GM23248 (cell line): ENCODE data around the gene LAMB1. TPM values are rescaled to one million over a fixed set of nuclear protein-coding genes. Genes with fewer than 3 reads are reported as not detected.

Experiments
- DNase-seq: peaks from one replicate; pipeline ENCODE4 v3.0.0-alpha.2; 2015
- H2AFZ ChIP-seq: fragments of 200-600 bp; sonication (generic); 2 replicates; pipeline ENCODE4 v1.6.1; 2016; ENCODE audit warnings: antibody characterized with exemption
- H3F3A ChIP-seq: fragments of 200-600 bp; sonication (generic); 2 replicates; pipeline ENCODE4 v1.6.1; 2016; ENCODE audit warnings: mild to moderate bottlenecking, antibody characterized with exemption, mixed run types; ENCODE audit not compliant: insufficient read depth
- H3K27ac ChIP-seq: fragments of 200-600 bp; sonication (generic); 2 replicates; pipeline ENCODE4 v1.5.1; 2016; ENCODE audit warnings: mild to moderate bottlenecking
- H3K27me3 ChIP-seq: fragments of 200-600 bp; sonication (generic); replicated peaks from 2 replicates; pipeline ENCODE4 v1.6.1; 2016; ENCODE audit warnings: mild to moderate bottlenecking; ENCODE audit not compliant: insufficient read depth
- H3K36me3 ChIP-seq: fragments of 200-600 bp; sonication (generic); 2 replicates; pipeline ENCODE4 v1.6.1; 2016; ENCODE audit warnings: low read depth, mild to moderate bottlenecking
- H3K4me1 ChIP-seq: fragments of 200-600 bp; sonication (generic); 2 replicates; pipeline ENCODE4 v1.6.1; 2016; ENCODE audit warnings: mild to moderate bottlenecking; ENCODE audit not compliant: insufficient read depth
- H3K4me2 ChIP-seq: fragments of 200-600 bp; sonication (generic); one replicate; pipeline ENCODE4 v1.6.1; 2016; ENCODE audit warnings: mild to moderate bottlenecking; ENCODE audit not compliant: unreplicated experiment
- H3K4me3 ChIP-seq: fragments of 200-600 bp; sonication (generic); 2 replicates; pipeline ENCODE4 v1.5.1; 2016; ENCODE audit warnings: mild to moderate bottlenecking
- H3K79me2 ChIP-seq: fragments of 200-600 bp; sonication (generic); 2 replicates; pipeline ENCODE4 v1.6.1; 2016; ENCODE audit warnings: mild to moderate bottlenecking; ENCODE audit not compliant: insufficient read depth
- H3K9ac ChIP-seq: fragments of 200-600 bp; sonication (generic); 2 replicates; pipeline ENCODE4 v1.6.1; 2016; ENCODE audit warnings: mild to moderate bottlenecking
- H3K9me2 ChIP-seq: fragments of 200-600 bp; sonication (generic); 2 replicates; pipeline ENCODE4 v1.6.1; 2016; ENCODE audit warnings: mixed run types, mild to moderate bottlenecking, moderate library complexity; ENCODE audit not compliant: insufficient read depth
- H3K9me3 ChIP-seq: fragments of 200-600 bp; sonication (generic); one replicate; pipeline ENCODE4 v1.6.1; 2017; ENCODE audit warnings: low read depth
- H4K20me1 ChIP-seq: fragments of 200-600 bp; sonication (generic); 2 replicates; pipeline ENCODE4 v1.6.0; 2016; ENCODE audit not compliant: insufficient read depth
- EZH2 ChIP-seq: fragments of 200-600 bp; sonication (generic); IDR thresholded peaks from 2 replicates; pipeline ENCODE4 v1.6.1; 2018; ENCODE audit warnings: antibody characterized with exemption, mild to moderate bottlenecking; ENCODE audit not compliant: insufficient read depth, poor library complexity, severe bottlenecking
- EZH2phosphoT487 ChIP-seq: fragments of 200-600 bp; sonication (generic); IDR thresholded peaks from 2 replicates; pipeline ENCODE4 v1.6.1; 2018; ENCODE audit warnings: antibody characterized with exemption, moderate library complexity, mild to moderate bottlenecking, low read depth; ENCODE audit not compliant: insufficient read depth
- WGBS, 2 experiments: methylation state at CpG; one replicate each; pipeline ENCODE4 v1.1.6; 2015 to 2017; ENCODE audit warnings: low lambda C conversion rate in 2 of 2, low coverage in 1 of 2; ENCODE audit errors: missing lambda C conversion rate in 2 of 2; 5-methylcytosine and 5-hydroxymethylcytosine counted together
- in situ Hi-C: fragments of 300-500 bp; cut with MboI; formaldehyde crosslinking; loops from 2 replicates; pipeline ENCODE4 v1.15.0; 2020
- polyA plus RNA-seq: library from polyadenylated mRNA; unstranded; fragments of >200 nt; fragmentation: Nextera tagmentation; extraction: Ambion mirVana; gene quantifications from 2 replicates; pipeline ENCODE4 v1.2.1, GENCODE V29; 2016
- total RNA-seq: library from RNA; depleted of rRNA; stranded (reverse); fragments of >200 nt; shearing (Covaris generic); gene quantifications from 2 replicates; pipeline ENCODE4 v1.2.3, GENCODE V29; 2014

Gene LAMB1
- total and polyA plus RNA-seq, 2 experiments from 2014 or later = 108 to 135 TPM

GRCh38 chr7:108008827-108009226 is 5.9 kb upstream of the LAMB1 start:
- Histone ChIP-seq H2AFZ (no peak overlapping the region), H3K27ac (no peak overlapping the region), H3K9ac (no peak overlapping the region), H4K20me1 (no peaks in the 10 kb centered on the region), H3K4me3 (no peak overlapping the region), H3K9me2 (no peaks in the 10 kb centered on the region), H3K27me3 (no peaks in the 10 kb centered on the region), H3K4me1 (0 out of 2 replicates have a peak, but pooled peaks cover 4% of the 10 kb centered on the region), H3K36me3 (no peaks in the 10 kb centered on the region), H3K4me2 (no peak overlapping the region), H3K9me3 (no peaks in the 10 kb centered on the region), H3F3A (peaks cover 10% of the 10 kb centered on the region; the same call in 1 of the 2 replicates), H3K79me2 (no peaks in the 10 kb centered on the region)
- no peak for TF ChIP-seq EZH2phosphoT487
- no peak for DNase-seq
- in situ Hi-C loops = no loop called here

- in situ Hi-C loops = no loop called here
These were observed 5.3 kb upstream of the LAMB1 start for GRCh38 chr7:108008240-108008639.

GRCh38 chr7:108007762-108008161 is 4.8 kb upstream of the LAMB1 start:
- Histone ChIP-seq H4K20me1 (no peaks in the 10 kb centered on the region), H3K4me3 (no peak overlapping the region), H3K4me1 (0 out of 2 replicates have a peak, but pooled peaks cover 4% of the 10 kb centered on the region), H3K4me2 (no peak overlapping the region), H3K9me3 (no peaks in the 10 kb centered on the region), H2AFZ (no peak overlapping the region), H3F3A (peaks cover 15% of the 10 kb centered on the region), H3K79me2 (no peaks in the 10 kb centered on the region), H3K36me3 (no peaks in the 10 kb centered on the region), H3K27me3 (no peaks in the 10 kb centered on the region), H3K27ac (no peak overlapping the region), H3K9me2 (no peaks in the 10 kb centered on the region), H3K9ac (no peak overlapping the region)
- 26 to 30% methylated on average over 3 of the region's 3 CpGs for WGBS, 2 experiments
- DNase-seq = no peak
- TF ChIP-seq EZH2 = no peak
- TF ChIP-seq EZH2phosphoT487 = no peak
- in situ Hi-C loops = no loop called here

More at GRCh38 chr7:108008240-108008639, 5.3 kb upstream of the LAMB1 start:
- TF ChIP-seq EZH2phosphoT487 (no peak), EZH2 (no peak)
- no peaks in the 10 kb centered on the region for H3K79me2 ChIP-seq
- no peaks in the 10 kb centered on the region for H3K9me2 ChIP-seq
- WGBS, 2 experiments = 76 to 80% methylated on average over 4 of the region's 4 CpGs
- H3F3A ChIP-seq = peaks cover 15% of the 10 kb centered on the region
- DNase-seq = no peak
- H3K4me3 ChIP-seq = no peak overlapping the region
- no peaks in the 10 kb centered on the region for H3K9me3 ChIP-seq
- no peaks in the 10 kb centered on the region for H3K27me3 ChIP-seq
- no peaks in the 10 kb centered on the region for H3K36me3 ChIP-seq
- no peak overlapping the region for H3K9ac ChIP-seq
- no peak overlapping the region for H2AFZ ChIP-seq
- H3K4me1 ChIP-seq = 0 out of 2 replicates have a peak, but pooled peaks cover 4% of the 10 kb centered on the region
- no peaks in the 10 kb centered on the region for H4K20me1 ChIP-seq
- no peak overlapping the region for H3K27ac ChIP-seq
- H3K4me2 ChIP-seq = no peak overlapping the region

GRCh38 chr7:108007261-108007660 is 4.3 kb upstream of the LAMB1 start:
- TF ChIP-seq EZH2phosphoT487 (no peak), EZH2 (no peak)
- no peak overlapping the region for H3K4me3 ChIP-seq
- H3F3A ChIP-seq = peaks cover 15% of the 10 kb centered on the region
- H3K36me3 ChIP-seq = no peaks in the 10 kb centered on the region
- H4K20me1 ChIP-seq = no peaks in the 10 kb centered on the region
- no peak overlapping the region for H2AFZ ChIP-seq
- no peak overlapping the region for H3K9ac ChIP-seq
- H3K27ac ChIP-seq = no peak overlapping the region
- H3K4me2 ChIP-seq = no peak overlapping the region
- no peaks in the 10 kb centered on the region for H3K9me2 ChIP-seq
- peaks cover 5% of the 10 kb centered on the region; the same call in 1 of the 2 replicates for H3K79me2 ChIP-seq
- in situ Hi-C loops = no loop called here
- H3K27me3 ChIP-seq = no peaks in the 10 kb centered on the region
- 0 out of 2 replicates have a peak, but pooled peaks cover 4% of the 10 kb centered on the region for H3K4me1 ChIP-seq
- WGBS, 2 experiments = 86 to 90% methylated on average over 3 of the region's 3 CpGs
- DNase-seq = no peak
- H3K9me3 ChIP-seq = no peaks in the 10 kb centered on the region
